Neural cell (in vitro differentiated cells): ENCODE measurements around the gene NOL4L. TPM values are rescaled to one million over a fixed set of nuclear protein-coding genes. Genes with fewer than 3 reads are reported as not detected.

ENCODE experiments used
- H2AFZ ChIP-seq: fragments of 200-600, 300-800 bp; sonication (generic), shearing (Covaris generic); 2 replicates; pipeline ENCODE4 v1.6.0; 2014; ENCODE audit warnings: low read depth, mild to moderate bottlenecking, antibody characterized with exemption, low read length, moderate library complexity
- H3F3A ChIP-seq: fragments of 200-600 bp; shearing (Covaris generic); 2 replicates; pipeline ENCODE4 v1.6.1; 2016; ENCODE audit warnings: mild to moderate bottlenecking, moderate library complexity, mixed read lengths, antibody characterized with exemption, low read length; ENCODE audit not compliant: insufficient read depth, poor library complexity, severe bottlenecking
- H3K27ac ChIP-seq: fragments of 200-600, 300-800 bp; sonication (generic), shearing (Covaris generic); 2 replicates; pipeline ENCODE4 v1.5.1; 2014; ENCODE audit warnings: mild to moderate bottlenecking, low read length, moderate library complexity
- H3K27me3 ChIP-seq: fragments of 300-800, 200-600 bp; sonication (generic), shearing (Covaris generic); 2 replicates; pipeline ENCODE4 v1.6.0; 2014; ENCODE audit warnings: mild to moderate bottlenecking, low read depth, low read length, moderate library complexity; ENCODE audit not compliant: insufficient read depth
- H3K36me3 ChIP-seq: fragments of 300-800, 200-600 bp; sonication (generic), shearing (Covaris generic); 2 replicates; pipeline ENCODE4 v1.5.1; 2014; ENCODE audit warnings: mild to moderate bottlenecking, antibody characterized with exemption, low read length, moderate library complexity; ENCODE audit not compliant: insufficient read depth
- H3K4me2 ChIP-seq: fragments of 300-800, 200-600 bp; sonication (generic), shearing (Covaris generic); 2 replicates; pipeline ENCODE4 v1.6.0; 2014; ENCODE audit warnings: mild to moderate bottlenecking, low read length
- H3K4me3 ChIP-seq: fragments of 300-800, 200-600 bp; sonication (generic), shearing (Covaris generic); 2 replicates; pipeline ENCODE4 v1.5.1; 2014; ENCODE audit warnings: mild to moderate bottlenecking, low read length, moderate library complexity
- H3K79me2 ChIP-seq: fragments of 200-600 bp; shearing (Covaris generic); replicated peaks from 2 replicates; pipeline ENCODE4 v1.6.0; 2014; ENCODE audit warnings: mild to moderate bottlenecking, low read length, moderate library complexity; ENCODE audit not compliant: insufficient read depth
- H3K9ac ChIP-seq: fragments of 300-800, 200-600 bp; sonication (generic), shearing (Covaris generic); 2 replicates; pipeline ENCODE4 v1.6.1; 2016; ENCODE audit warnings: mild to moderate bottlenecking, low read length, mixed read lengths
- H3K9me2 ChIP-seq: fragments of 200-600 bp; shearing (Covaris generic); 2 replicates; pipeline ENCODE4 v1.6.1; 2016; ENCODE audit warnings: mild to moderate bottlenecking, low read length, mixed read lengths; ENCODE audit not compliant: insufficient read depth
- H3K9me3 ChIP-seq: fragments of 200-600, 300-800 bp; sonication (generic), shearing (Covaris generic); 2 replicates; pipeline ENCODE4 v1.6.1; 2016; ENCODE audit warnings: mild to moderate bottlenecking, mixed run types, low read length, moderate library complexity, mixed read lengths
- H4K20me1 ChIP-seq: fragments of 200-600 bp; shearing (Covaris generic); 2 replicates; pipeline ENCODE4 v1.6.1; 2016; ENCODE audit warnings: mild to moderate bottlenecking, mixed run types; ENCODE audit not compliant: insufficient read depth
- CTCF ChIP-seq: fragments of 450-650 bp; IDR thresholded peaks from 2 replicates; pipeline ENCODE4 v1.5.1; 2014; ENCODE audit warnings: antibody characterized with exemption, mild to moderate bottlenecking, moderate library complexity; ENCODE audit not compliant: poor library complexity, severe bottlenecking
- EP300 ChIP-seq: fragments of 450-650 bp; conservative IDR thresholded peaks from 2 replicates; pipeline ENCODE4 v1.6.1; 2014; ENCODE audit warnings: antibody characterized with exemption, mild to moderate bottlenecking, moderate library complexity; ENCODE audit not compliant: poor library complexity, severe bottlenecking
- EZH2 ChIP-seq: fragments of 200-600, 300-800 bp; shearing (Covaris generic), sonication (generic); IDR thresholded peaks from 2 replicates; pipeline ENCODE4 v1.6.1; 2014; ENCODE audit warnings: antibody characterized with exemption, low read length, borderline replicate concordance, mild to moderate bottlenecking; ENCODE audit not compliant: insufficient read depth, poor library complexity, severe bottlenecking
- MXI1 ChIP-seq: fragments of 450-650 bp; conservative IDR thresholded peaks from 2 replicates; pipeline ENCODE4 v1.6.1; 2014; ENCODE audit warnings: antibody characterized with exemption, mild to moderate bottlenecking; ENCODE audit not compliant: poor library complexity, severe bottlenecking
- POLR2AphosphoS5 ChIP-seq: IDR thresholded peaks from 2 replicates; pipeline ENCODE4 v1.6.1; 2012
- RAD21 ChIP-seq: fragments of 450-650 bp; conservative IDR thresholded peaks from 2 replicates; pipeline ENCODE4 v1.6.1; 2014; ENCODE audit warnings: antibody characterized with exemption, mild to moderate bottlenecking, moderate library complexity
- REST ChIP-seq: IDR thresholded peaks from 2 replicates; pipeline ENCODE4 v1.6.1; 2012; ENCODE audit warnings: borderline replicate concordance
- SMC3 ChIP-seq: fragments of 450-650 bp; conservative IDR thresholded peaks from 2 replicates; pipeline ENCODE4 v1.6.1; 2014; ENCODE audit warnings: antibody characterized with exemption, mild to moderate bottlenecking, moderate library complexity; ENCODE audit not compliant: poor library complexity
- TAF1 ChIP-seq: IDR thresholded peaks from 2 replicates; pipeline ENCODE4 v1.6.1; 2012; ENCODE audit warnings: low read depth
- polyA plus RNA-seq: library from polyadenylated mRNA; depleted of rRNA; stranded (reverse); fragments of >200 nt; gene quantifications from 2 replicates; pipeline ENCODE4 v1.2.3, GENCODE V29; 2014

The NOL4L gene
- polyA plus RNA-seq, 1 donor from 2014 or later, result 20.4 TPM

GRCh38 chr20:32612351-32613191 is 27.4 kb upstream of the NOL4L start:
- H3K9me2 ChIP-seq, result no peaks in the 10 kb centered on the region
- H3K9ac ChIP-seq, result no peak overlapping the region
- H2AFZ ChIP-seq, result no peak overlapping the region
- H3K4me2 ChIP-seq, result no peak overlapping the region
- H3K27ac ChIP-seq, result no peak overlapping the region
- H4K20me1 ChIP-seq, result no peaks in the 10 kb centered on the region
- no peaks in the 10 kb centered on the region for H3K36me3 ChIP-seq
- H3K9me3 ChIP-seq, result no peaks in the 10 kb centered on the region
- H3K4me3 ChIP-seq, result no peak overlapping the region
- no peaks in the 10 kb centered on the region for H3F3A ChIP-seq
- H3K27me3 ChIP-seq, result no peaks in the 10 kb centered on the region
- TF ChIP-seq REST, result no peak
- no peak for TF ChIP-seq EP300
- TF ChIP-seq CTCF, result no peak
- no peak for TF ChIP-seq MXI1
- no peak for TF ChIP-seq SMC3
- no peak for TF ChIP-seq POLR2AphosphoS5
- no peak for TF ChIP-seq EZH2
- no peak for TF ChIP-seq TAF1
- TF ChIP-seq RAD21, result no peak
- no peaks in the 10 kb centered on the region for H3K79me2 ChIP-seq

GRCh38 chr20:32611868-32612267 is 26.7 kb upstream of the NOL4L start:
- Histone ChIP-seq H3K4me3 (no peak overlapping the region), H3K27ac (no peak overlapping the region), H3K4me2 (no peak overlapping the region), H3K9ac (no peak overlapping the region), H3K27me3 (no peaks in the 10 kb centered on the region), H3K9me2 (no peaks in the 10 kb centered on the region), H2AFZ (no peak overlapping the region), H4K20me1 (no peaks in the 10 kb centered on the region), H3K9me3 (no peaks in the 10 kb centered on the region), H3K36me3 (no peaks in the 10 kb centered on the region), H3F3A (no peaks in the 10 kb centered on the region), H3K79me2 (no peaks in the 10 kb centered on the region)
- TF ChIP-seq RAD21 (no peak), POLR2AphosphoS5 (no peak), SMC3 (no peak), TAF1 (no peak), EZH2 (no peak)
